Central memory CD8-positive, alpha-beta T cell (primary cell): ENCODE measurements around the gene PSME2.

Experiments
- ATAC-seq: fragments of 150-1000 bp; cut with Tn5 transposase; replicated peaks from 2 replicates; pipeline ENCODE4 v1.10.0; 2022; ENCODE audit warnings: mild to moderate bottlenecking, moderate FRiP score, moderate number of reproducible peaks; ENCODE audit not compliant: poor library complexity, severe bottlenecking; ENCODE audit errors: extremely low read depth
- DNase-seq, 2 donors: peaks; one replicate each; pipeline ENCODE4 v3.0.0; 2021; ENCODE audit warnings: low spot score in 2 of 2
- H3K27ac Mint-ChIP-seq: one replicate; pipeline ENCODE4 v1.8.0; 2022; ENCODE audit warnings: low read depth, mild to moderate bottlenecking, moderate library complexity, mixed read lengths
- H3K27me3 Mint-ChIP-seq: one replicate; pipeline ENCODE4 v1.8.0; 2022; ENCODE audit warnings: mixed read lengths
- H3K36me3 Mint-ChIP-seq: one replicate; pipeline ENCODE4 v1.8.0; 2022; ENCODE audit warnings: mild to moderate bottlenecking, moderate library complexity, mixed read lengths; ENCODE audit not compliant: insufficient read depth
- H3K4me1 Mint-ChIP-seq: one replicate; pipeline ENCODE4 v1.8.0; 2022; ENCODE audit warnings: mixed read lengths
- H3K4me3 Mint-ChIP-seq: one replicate; pipeline ENCODE4 v1.8.0; 2022; ENCODE audit warnings: mild to moderate bottlenecking, moderate library complexity, mixed read lengths
- H3K9me3 Mint-ChIP-seq: one replicate; pipeline ENCODE4 v1.8.0; 2022; ENCODE audit warnings: mixed read lengths

The PSME2 gene

GRCh38 chr14:24177041-24177825, 30.8 kb upstream of the PSME2 start:
- Mint-ChIP-seq H3K27me3 (no peaks in the 10 kb centered on the region), H3K4me1 (peaks cover 21% of the 10 kb centered on the region), H3K27ac (peak overlapping the region; percentile 67), H3K4me3 (no peak overlapping the region), H3K9me3 (no peaks in the 10 kb centered on the region), H3K36me3 (peaks cover 27% of the 10 kb centered on the region)
- ATAC-seq, result no peak
- DNase-seq, result no peak

GRCh38 chr14:24176599-24176998, 30.2 kb upstream of the PSME2 start:
- peaks cover 23% of the 10 kb centered on the region for H3K4me1 Mint-ChIP-seq
- peaks cover 31% of the 10 kb centered on the region for H3K36me3 Mint-ChIP-seq

GRCh38 chr14:24172871-24173281, 26.5 kb upstream of the PSME2 start:
- Mint-ChIP-seq H3K27ac (peak overlapping the region; percentile 90), H3K9me3 (no peaks in the 10 kb centered on the region), H3K4me3 (peak overlapping the region; percentile 90), H3K4me1 (peaks cover 27% of the 10 kb centered on the region), H3K27me3 (no peaks in the 10 kb centered on the region), H3K36me3 (peaks cover 35% of the 10 kb centered on the region)
- DNase-seq (no peak), ATAC-seq (no peak)

More at GRCh38 chr14:24176599-24176998, 30.2 kb upstream of the PSME2 start:
- Mint-ChIP-seq H3K27me3 (no peaks in the 10 kb centered on the region), H3K27ac (peak overlapping the region; percentile 67), H3K4me3 (no peak overlapping the region), H3K9me3 (no peaks in the 10 kb centered on the region)
- ATAC-seq (no peak), DNase-seq (no peak)

- H3K27ac Mint-ChIP-seq, result peak overlapping the region; percentile 90
- peaks cover 33% of the 10 kb centered on the region for H3K36me3 Mint-ChIP-seq
- H3K27me3 Mint-ChIP-seq, result no peaks in the 10 kb centered on the region
- DNase-seq (no peak), ATAC-seq (no peak)
- peaks cover 27% of the 10 kb centered on the region for H3K4me1 Mint-ChIP-seq
- no peaks in the 10 kb centered on the region for H3K9me3 Mint-ChIP-seq
- H3K4me3 Mint-ChIP-seq, result peak overlapping the region; percentile 90
Observed at GRCh38 chr14:24172261-24172860, 26.0 kb upstream of the PSME2 start.

- no peaks in the 10 kb centered on the region for H3K9me3 Mint-ChIP-seq
- DNase-seq (peak; percentile 50 to 73), ATAC-seq (peak; percentile 87)
- no peaks in the 10 kb centered on the region for H3K27me3 Mint-ChIP-seq
- H3K36me3 Mint-ChIP-seq, result peaks cover 35% of the 10 kb centered on the region
- peak within 1 kb of the TSS; percentile 90 for H3K4me3 Mint-ChIP-seq
- peak within 1 kb of the TSS; percentile 90 for H3K27ac Mint-ChIP-seq
- H3K4me1 Mint-ChIP-seq, result peaks cover 28% of the 10 kb centered on the region
Observed at GRCh38 chr14:24171422-24172260, 25.2 kb upstream of the PSME2 start, which contains the start of gene REC8. REC8 (plus strand) TSS chr14:24172080; CDS start chr14:24172553, 473 bp downstream.

GRCh38 chr14:24167469-24168114, 21.2 kb upstream of the PSME2 start:
- ATAC-seq (no peak), DNase-seq (no peak)
- H3K4me1 Mint-ChIP-seq, result peaks cover 25% of the 10 kb centered on the region
- no peaks in the 10 kb centered on the region for H3K9me3 Mint-ChIP-seq
- H3K27me3 Mint-ChIP-seq, result no peaks in the 10 kb centered on the region
- no peak overlapping the region for H3K4me3 Mint-ChIP-seq
- no peak overlapping the region for H3K27ac Mint-ChIP-seq
- peaks cover 55% of the 10 kb centered on the region for H3K36me3 Mint-ChIP-seq

- Mint-ChIP-seq H3K27me3 (no peaks in the 10 kb centered on the region), H3K36me3 (peaks cover 62% of the 10 kb centered on the region), H3K4me3 (no peak overlapping the region), H3K4me1 (peaks cover 33% of the 10 kb centered on the region), H3K9me3 (no peaks in the 10 kb centered on the region), H3K27ac (peak overlapping the region; percentile 75)
- no peak for DNase-seq
- no peak for ATAC-seq
Observed at GRCh38 chr14:24165785-24166184, 19.4 kb upstream of the PSME2 start.

- H3K27ac Mint-ChIP-seq, result no peak overlapping the region
- no peaks in the 10 kb centered on the region for H3K27me3 Mint-ChIP-seq
- DNase-seq (no peak), ATAC-seq (no peak)
- H3K9me3 Mint-ChIP-seq, result no peaks in the 10 kb centered on the region
- peaks cover 65% of the 10 kb centered on the region for H3K36me3 Mint-ChIP-seq
- peaks cover 39% of the 10 kb centered on the region for H3K4me1 Mint-ChIP-seq
- peak overlapping the region; percentile 53 for H3K4me3 Mint-ChIP-seq
Observed at GRCh38 chr14:24164518-24164991, 18.1 kb upstream of the PSME2 start.

- H3K36me3 Mint-ChIP-seq, result peaks cover 71% of the 10 kb centered on the region
- no peak for DNase-seq
- H3K27me3 Mint-ChIP-seq, result no peaks in the 10 kb centered on the region
- H3K4me1 Mint-ChIP-seq, result peaks cover 39% of the 10 kb centered on the region
- peak overlapping the region; percentile 97 for H3K27ac Mint-ChIP-seq
- ATAC-seq, result no peak
- peak overlapping the region; percentile 96 for H3K4me3 Mint-ChIP-seq
- H3K9me3 Mint-ChIP-seq, result no peaks in the 10 kb centered on the region
Observed at GRCh38 chr14:24162093-24162492, 15.7 kb upstream of the PSME2 start.

- H3K27me3 Mint-ChIP-seq, result no peaks in the 10 kb centered on the region
- peak within 1 kb of the TSS; percentile 97 for H3K27ac Mint-ChIP-seq
- DNase-seq (peak; percentile 96 to 99), ATAC-seq (peak; percentile 92)
- H3K4me3 Mint-ChIP-seq, result peak within 1 kb of the TSS; percentile 96
- peaks cover 72% of the 10 kb centered on the region for H3K36me3 Mint-ChIP-seq
- H3K9me3 Mint-ChIP-seq, result no peaks in the 10 kb centered on the region
- peaks cover 36% of the 10 kb centered on the region for H3K4me1 Mint-ChIP-seq
Observed at GRCh38 chr14:24160850-24161804, 14.7 kb upstream of the PSME2 start, which contains the start of gene IRF9. IRF9 (plus strand) TSS chr14:24161265; CDS start chr14:24162145, 880 bp downstream.

GRCh38 chr14:24160499-24160849, 14.1 kb upstream of the PSME2 start:
- DNase-seq, result no peak
- H3K4me1 Mint-ChIP-seq, result peaks cover 41% of the 10 kb centered on the region
- peak overlapping the region; percentile 96 for H3K4me3 Mint-ChIP-seq
- H3K36me3 Mint-ChIP-seq, result peaks cover 72% of the 10 kb centered on the region
- ATAC-seq, result no peak
- no peaks in the 10 kb centered on the region for H3K27me3 Mint-ChIP-seq
- H3K27ac Mint-ChIP-seq, result peak overlapping the region; percentile 97
- no peaks in the 10 kb centered on the region for H3K9me3 Mint-ChIP-seq
